Measurements from ENCODE around the gene PGP.
A peak's percentile ranks its signal among the peaks of the same experiment; 100 is the strongest.

Gene PGP

GRCh38 chr16:2212362-2213324 is 2.0 kb downstream of the PGP start:
- Histone ChIP-seq H3K9me3 (ENCODE audit: control insufficient read depth, insufficient read depth, low read depth, low read length) (no peaks in the 10 kb centered on the region), H3K27me3 (ENCODE audit: control insufficient read depth, insufficient read depth, low read length) (no peaks in the 10 kb centered on the region), H3K4me3 (ENCODE audit: low read depth, low read length) (peak overlapping the region; percentile 95), H3K27ac (ENCODE audit: low read depth, low read length) (no peak overlapping the region), H3K4me1 (ENCODE audit: control insufficient read depth, insufficient read depth, low read length) (peaks cover 20% of the 10 kb centered on the region), H3K36me3 (ENCODE audit: control insufficient read depth, insufficient read depth, low read length) (peaks cover 43% of the 10 kb centered on the region), H3K9ac (ENCODE audit: low read length) (no peak overlapping the region)

- peaks cover 20% of the 10 kb centered on the region for H3K4me1 ChIP-seq (ENCODE audit: control insufficient read depth, insufficient read depth, low read length)
- H3K9me3 ChIP-seq (ENCODE audit: control insufficient read depth, insufficient read depth, low read depth, low read length), result no peaks in the 10 kb centered on the region
- H3K27ac ChIP-seq (ENCODE audit: low read depth, low read length), result no peak overlapping the region
- H3K9ac ChIP-seq (ENCODE audit: low read length), result no peak overlapping the region
- H3K4me3 ChIP-seq (ENCODE audit: low read depth, low read length), result no peak overlapping the region
- H3K27me3 ChIP-seq (ENCODE audit: control insufficient read depth, insufficient read depth, low read length), result no peaks in the 10 kb centered on the region
- H3K36me3 ChIP-seq (ENCODE audit: control insufficient read depth, insufficient read depth, low read length), result peaks cover 50% of the 10 kb centered on the region
Observed at GRCh38 chr16:2211923-2212347, 2.7 kb downstream of the PGP start.

DNA sequence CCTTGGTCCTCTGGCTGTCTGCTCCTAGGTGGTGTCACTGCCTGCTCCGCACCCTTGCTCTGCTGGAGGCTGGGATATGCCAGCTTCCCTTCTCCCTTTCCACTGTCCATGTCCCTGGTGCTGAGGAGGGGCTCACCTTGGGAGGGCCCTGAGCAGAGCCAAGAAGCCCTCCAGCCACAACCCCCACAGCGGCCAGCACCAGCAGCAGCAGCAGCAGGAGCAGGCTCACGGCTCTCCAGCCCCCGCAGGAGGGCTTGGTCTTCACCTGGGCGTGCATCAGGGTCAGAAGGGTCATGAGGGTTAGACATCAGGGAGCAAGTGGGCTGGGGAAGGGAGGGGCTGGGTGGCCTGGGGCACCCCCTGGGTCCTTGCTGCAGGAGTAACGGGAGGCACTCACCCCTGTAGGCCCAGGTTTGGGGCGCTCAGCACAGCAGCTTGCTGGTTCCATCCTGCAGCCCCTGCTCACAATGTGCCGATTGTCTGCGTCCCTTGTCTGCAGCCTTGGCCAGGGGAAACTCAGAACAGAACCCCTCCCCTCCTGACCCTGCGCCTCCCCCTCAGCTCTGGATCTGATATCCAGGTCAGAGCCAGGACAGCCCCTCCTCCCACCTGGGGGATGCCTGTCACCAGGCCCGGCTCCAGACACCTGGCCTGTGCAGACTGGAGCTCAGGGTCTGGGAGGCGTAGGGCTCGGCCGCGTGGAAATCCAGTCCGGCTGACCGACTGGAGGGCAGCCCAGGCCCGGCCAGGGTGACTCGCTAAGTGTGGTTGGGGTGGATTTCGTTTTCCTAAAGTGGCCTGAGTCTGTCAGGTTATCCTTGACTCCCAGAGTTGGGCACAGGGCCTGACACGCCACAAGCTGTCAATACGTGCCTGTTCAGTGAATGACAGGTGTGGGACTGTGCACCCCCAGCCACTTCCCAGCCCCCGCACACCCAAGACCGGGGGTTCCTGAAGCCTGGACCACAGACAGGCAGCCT is 4.0 kb downstream of the PGP start, which contains the start of gene BRICD5:
TSS of gene BRICD5 (minus strand) at position 478 of the 980 bp plus-strand sequence. CDS start at position 448, 30 bp downstream.
- H3K9ac ChIP-seq (ENCODE audit: low read length), result no peak within 1 kb of the TSS
- H3K27ac ChIP-seq (ENCODE audit: low read depth, low read length), result no peak within 1 kb of the TSS
- H3K4me1 ChIP-seq (ENCODE audit: control insufficient read depth, insufficient read depth, low read length), result peaks cover 24% of the 10 kb centered on the region
- H3K9me3 ChIP-seq (ENCODE audit: control insufficient read depth, insufficient read depth, low read depth, low read length), result no peaks in the 10 kb centered on the region
- H3K4me3 ChIP-seq (ENCODE audit: low read depth, low read length), result no peak within 1 kb of the TSS
- H3K27me3 ChIP-seq (ENCODE audit: control insufficient read depth, insufficient read depth, low read length), result no peaks in the 10 kb centered on the region
- H3K36me3 ChIP-seq (ENCODE audit: control insufficient read depth, insufficient read depth, low read length), result peaks cover 54% of the 10 kb centered on the region

GRCh38 chr16:2210009-2210332 is 4.7 kb downstream of the PGP start:
- Histone ChIP-seq H3K4me1 (ENCODE audit: control insufficient read depth, insufficient read depth, low read length) (peaks cover 24% of the 10 kb centered on the region), H3K36me3 (ENCODE audit: control insufficient read depth, insufficient read depth, low read length) (peaks cover 54% of the 10 kb centered on the region), H3K4me3 (ENCODE audit: low read depth, low read length) (no peak overlapping the region), H3K9ac (ENCODE audit: low read length) (no peak overlapping the region), H3K27ac (ENCODE audit: low read depth, low read length) (no peak overlapping the region), H3K9me3 (ENCODE audit: control insufficient read depth, insufficient read depth, low read depth, low read length) (no peaks in the 10 kb centered on the region), H3K27me3 (ENCODE audit: control insufficient read depth, insufficient read depth, low read length) (no peaks in the 10 kb centered on the region)

- no peak overlapping the region for H3K27ac ChIP-seq (ENCODE audit: low read depth, low read length)
- H3K9me3 ChIP-seq (ENCODE audit: control insufficient read depth, insufficient read depth, low read depth, low read length), result no peaks in the 10 kb centered on the region
- H3K27me3 ChIP-seq (ENCODE audit: control insufficient read depth, insufficient read depth, low read length), result no peaks in the 10 kb centered on the region
- H3K9ac ChIP-seq (ENCODE audit: low read length), result no peak overlapping the region
- H3K4me1 ChIP-seq (ENCODE audit: control insufficient read depth, insufficient read depth, low read length), result peaks cover 24% of the 10 kb centered on the region
- no peak overlapping the region for H3K4me3 ChIP-seq (ENCODE audit: low read depth, low read length)
- peaks cover 54% of the 10 kb centered on the region for H3K36me3 ChIP-seq (ENCODE audit: control insufficient read depth, insufficient read depth, low read length)
Observed at GRCh38 chr16:2209258-2210008, 5.2 kb downstream of the PGP start.

GRCh38 chr16:2208772-2209171 is 5.9 kb downstream of the PGP start:
- peaks cover 54% of the 10 kb centered on the region for H3K36me3 ChIP-seq (ENCODE audit: control insufficient read depth, insufficient read depth, low read length)
- no peak overlapping the region for H3K9ac ChIP-seq (ENCODE audit: low read length)
- H3K27me3 ChIP-seq (ENCODE audit: control insufficient read depth, insufficient read depth, low read length), result no peaks in the 10 kb centered on the region
- no peaks in the 10 kb centered on the region for H3K9me3 ChIP-seq (ENCODE audit: control insufficient read depth, insufficient read depth, low read depth, low read length)
- H3K4me3 ChIP-seq (ENCODE audit: low read depth, low read length), result no peak overlapping the region
- H3K4me1 ChIP-seq (ENCODE audit: control insufficient read depth, insufficient read depth, low read length), result peaks cover 24% of the 10 kb centered on the region
- no peak overlapping the region for H3K27ac ChIP-seq (ENCODE audit: low read depth, low read length)

GRCh38 chr16:2208308-2208707 is 6.3 kb downstream of the PGP start:
- H3K4me1 ChIP-seq (ENCODE audit: control insufficient read depth, insufficient read depth, low read length), result peaks cover 20% of the 10 kb centered on the region
- peaks cover 50% of the 10 kb centered on the region for H3K36me3 ChIP-seq (ENCODE audit: control insufficient read depth, insufficient read depth, low read length)
- no peak overlapping the region for H3K4me3 ChIP-seq (ENCODE audit: low read depth, low read length)
- H3K9me3 ChIP-seq (ENCODE audit: control insufficient read depth, insufficient read depth, low read depth, low read length), result no peaks in the 10 kb centered on the region
- no peak overlapping the region for H3K9ac ChIP-seq (ENCODE audit: low read length)
- no peaks in the 10 kb centered on the region for H3K27me3 ChIP-seq (ENCODE audit: control insufficient read depth, insufficient read depth, low read length)
- no peak overlapping the region for H3K27ac ChIP-seq (ENCODE audit: low read depth, low read length)

DNA sequence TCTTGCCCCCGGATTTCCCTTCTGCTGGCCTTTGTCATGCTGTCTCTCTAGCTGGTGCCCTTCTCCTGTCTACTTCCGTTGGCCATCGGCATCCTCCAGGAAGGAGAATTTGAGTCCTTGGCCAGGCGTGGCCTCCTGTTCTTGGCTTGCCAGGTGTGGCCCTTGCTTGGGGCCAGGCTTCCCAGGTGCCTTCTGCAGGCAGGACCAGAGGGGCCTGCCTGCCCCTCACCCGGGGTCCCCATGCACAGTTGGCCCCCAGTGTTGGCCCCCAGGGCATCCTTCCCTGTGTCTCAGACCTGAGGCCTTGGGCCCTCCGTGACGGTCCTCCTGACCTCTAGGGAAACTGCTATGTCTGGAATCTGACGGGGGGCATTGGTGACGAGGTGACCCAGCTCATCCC is 6.8 kb downstream of the PGP start:
- no peak overlapping the region for H3K4me3 ChIP-seq (ENCODE audit: low read depth, low read length)
- H3K36me3 ChIP-seq (ENCODE audit: control insufficient read depth, insufficient read depth, low read length), result peaks cover 46% of the 10 kb centered on the region
- no peaks in the 10 kb centered on the region for H3K9me3 ChIP-seq (ENCODE audit: control insufficient read depth, insufficient read depth, low read depth, low read length)
- H3K4me1 ChIP-seq (ENCODE audit: control insufficient read depth, insufficient read depth, low read length), result peaks cover 16% of the 10 kb centered on the region
- H3K9ac ChIP-seq (ENCODE audit: low read length), result no peak overlapping the region
- no peaks in the 10 kb centered on the region for H3K27me3 ChIP-seq (ENCODE audit: control insufficient read depth, insufficient read depth, low read length)
- H3K27ac ChIP-seq (ENCODE audit: low read depth, low read length), result no peak overlapping the region

DNA sequence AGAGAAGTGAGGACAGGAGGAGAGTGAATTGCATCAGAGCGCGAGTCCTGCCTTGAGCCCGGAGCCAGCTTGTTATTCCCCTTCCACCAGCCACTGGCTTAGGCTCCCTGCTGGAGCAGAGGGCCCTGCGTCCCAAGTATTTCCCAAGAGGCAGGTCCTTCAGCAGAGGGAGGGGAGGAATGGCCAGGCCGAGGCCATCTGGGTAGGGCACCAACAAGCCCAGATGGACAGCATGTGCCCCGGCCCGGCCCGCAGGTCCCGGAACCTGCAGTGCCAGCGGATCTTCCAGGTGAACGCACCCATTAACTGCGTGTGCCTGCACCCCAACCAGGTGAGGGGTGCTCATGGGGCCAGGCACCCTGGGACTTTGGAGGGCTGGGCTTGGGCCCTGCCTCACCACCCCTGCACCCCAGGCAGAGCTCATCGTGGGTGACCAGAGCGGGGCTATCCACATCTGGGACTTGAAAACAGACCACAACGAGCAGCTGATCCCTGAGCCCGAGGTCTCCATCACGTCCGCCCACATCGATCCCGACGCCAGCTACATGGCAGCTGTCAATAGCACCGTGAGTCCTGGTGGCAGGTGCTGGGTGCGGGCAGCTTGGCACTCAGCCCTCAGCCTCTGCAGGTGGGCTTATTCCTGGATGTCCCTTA is 7.7 kb downstream of the PGP start:
- Histone ChIP-seq H3K36me3 (ENCODE audit: control insufficient read depth, insufficient read depth, low read length) (peaks cover 36% of the 10 kb centered on the region), H3K9me3 (ENCODE audit: control insufficient read depth, insufficient read depth, low read depth, low read length) (no peaks in the 10 kb centered on the region), H3K27ac (ENCODE audit: low read depth, low read length) (no peak overlapping the region), H3K4me1 (ENCODE audit: control insufficient read depth, insufficient read depth, low read length) (peaks cover 13% of the 10 kb centered on the region; the same call in 1 of the 2 replicates), H3K9ac (ENCODE audit: low read length) (peak overlapping the region; percentile 43), H3K27me3 (ENCODE audit: control insufficient read depth, insufficient read depth, low read length) (no peaks in the 10 kb centered on the region), H3K4me3 (ENCODE audit: low read depth, low read length) (no peak overlapping the region; the same call in 1 of the 2 replicates)

GRCh38 chr16:2206420-2206779 is 8.2 kb downstream of the PGP start:
- Histone ChIP-seq H3K4me3 (ENCODE audit: low read depth, low read length) (peak overlapping the region; percentile 97), H3K9ac (ENCODE audit: low read length) (peak overlapping the region; percentile 97), H3K27me3 (ENCODE audit: control insufficient read depth, insufficient read depth, low read length) (no peaks in the 10 kb centered on the region), H3K9me3 (ENCODE audit: control insufficient read depth, insufficient read depth, low read depth, low read length) (no peaks in the 10 kb centered on the region), H3K36me3 (ENCODE audit: control insufficient read depth, insufficient read depth, low read length) (peaks cover 33% of the 10 kb centered on the region), H3K27ac (ENCODE audit: low read depth, low read length) (no peak overlapping the region), H3K4me1 (ENCODE audit: control insufficient read depth, insufficient read depth, low read length) (peaks cover 10% of the 10 kb centered on the region; the same call in 1 of the 2 replicates)

Data from HUES6 (cell line).